ENCODE results near the gene LCNL1.

LCNL1 gene

GRCh38 chr9:136982232-136983051 lies at the start of gene LCNL1:
LCNL1 (plus strand) TSS chr9:136982993; CDS start chr9:136983587, 594 bp downstream.
- Mint-ChIP-seq H3K9me3 (no peaks in the 10 kb centered on the region), H3K4me1 (peaks cover 4% of the 10 kb centered on the region), H3K27me3 (ENCODE audit: low read depth) (peaks cover 5% of the 10 kb centered on the region), H3K36me3 (ENCODE audit: low read depth) (no peaks in the 10 kb centered on the region), H3K27ac (peak within 1 kb of the TSS in 1 of 3 experiments; percentile 13), H3K4me3 (peak within 1 kb of the TSS in 1 of 3 experiments; percentile 2)
- no peak for TF ChIP-seq CTCF (IDR thresholded peaks at IDR 0.05; ENCODE audit: unreplicated experiment in 3 of 3)

GRCh38 chr9:136934277-136934676 lies 48.5 kb upstream of the LCNL1 start:
- Mint-ChIP-seq H3K4me3 (no peak overlapping the region), H3K4me1 (no peaks in the 10 kb centered on the region)

GRCh38 chr9:136935651-136936050 lies 47.1 kb upstream of the LCNL1 start:
- Mint-ChIP-seq H3K27me3 (ENCODE audit: low read depth) (no peaks in the 10 kb centered on the region), H3K4me1 (no peaks in the 10 kb centered on the region), H3K4me3 (no peak overlapping the region), H3K27ac (no peak overlapping the region), H3K36me3 (ENCODE audit: low read depth) (peaks cover 52% of the 10 kb centered on the region), H3K9me3 (peaks cover 8% of the 10 kb centered on the region)
- TF ChIP-seq CTCF (IDR thresholded peaks at IDR 0.05; ENCODE audit: unreplicated experiment in 3 of 3) = no peak

More at GRCh38 chr9:136934277-136934676, 48.5 kb upstream of the LCNL1 start:
- TF ChIP-seq CTCF (IDR thresholded peaks at IDR 0.05; ENCODE audit: unreplicated experiment in 3 of 3) = no peak
- no peak overlapping the region for H3K27ac Mint-ChIP-seq
- H3K36me3 Mint-ChIP-seq (ENCODE audit: low read depth) = peaks cover 48% of the 10 kb centered on the region
- H3K9me3 Mint-ChIP-seq = peaks cover 8% of the 10 kb centered on the region
- no peaks in the 10 kb centered on the region for H3K27me3 Mint-ChIP-seq (ENCODE audit: low read depth)

GRCh38 chr9:136936645-136937170 lies 46.1 kb upstream of the LCNL1 start:
- no peak overlapping the region for H3K27ac Mint-ChIP-seq
- no peak overlapping the region for H3K4me3 Mint-ChIP-seq
- peaks cover 7% of the 10 kb centered on the region for H3K9me3 Mint-ChIP-seq
- H3K36me3 Mint-ChIP-seq (ENCODE audit: low read depth) = peaks cover 51% of the 10 kb centered on the region
- no peaks in the 10 kb centered on the region for H3K4me1 Mint-ChIP-seq
- TF ChIP-seq CTCF (IDR thresholded peaks at IDR 0.05; ENCODE audit: unreplicated experiment in 3 of 3) = no peak
- H3K27me3 Mint-ChIP-seq (ENCODE audit: low read depth) = no peaks in the 10 kb centered on the region

- TF ChIP-seq CTCF (IDR thresholded peaks at IDR 0.05; ENCODE audit: unreplicated experiment in 3 of 3) = no peak
- Mint-ChIP-seq H3K27ac (no peak overlapping the region), H3K4me1 (no peaks in the 10 kb centered on the region), H3K27me3 (ENCODE audit: low read depth) (no peaks in the 10 kb centered on the region), H3K9me3 (peaks cover 3% of the 10 kb centered on the region), H3K4me3 (no peak overlapping the region), H3K36me3 (ENCODE audit: low read depth) (peaks cover 50% of the 10 kb centered on the region)
These were observed 45.4 kb upstream of the LCNL1 start for GRCh38 chr9:136937186-136938001.
